AML-193 (cell line): ENCODE data around the gene NEK6.

Experiments used
- DNase-seq, 2 experiments: peaks; one replicate each; lab custom pipeline; 2025; lab: John Stamatoyannopoulos, UW

NEK6 gene

GRCh38 chr9:124354346-124355038, 96.7 kb downstream of the NEK6 start:
- no peak for DNase-seq

DNA sequence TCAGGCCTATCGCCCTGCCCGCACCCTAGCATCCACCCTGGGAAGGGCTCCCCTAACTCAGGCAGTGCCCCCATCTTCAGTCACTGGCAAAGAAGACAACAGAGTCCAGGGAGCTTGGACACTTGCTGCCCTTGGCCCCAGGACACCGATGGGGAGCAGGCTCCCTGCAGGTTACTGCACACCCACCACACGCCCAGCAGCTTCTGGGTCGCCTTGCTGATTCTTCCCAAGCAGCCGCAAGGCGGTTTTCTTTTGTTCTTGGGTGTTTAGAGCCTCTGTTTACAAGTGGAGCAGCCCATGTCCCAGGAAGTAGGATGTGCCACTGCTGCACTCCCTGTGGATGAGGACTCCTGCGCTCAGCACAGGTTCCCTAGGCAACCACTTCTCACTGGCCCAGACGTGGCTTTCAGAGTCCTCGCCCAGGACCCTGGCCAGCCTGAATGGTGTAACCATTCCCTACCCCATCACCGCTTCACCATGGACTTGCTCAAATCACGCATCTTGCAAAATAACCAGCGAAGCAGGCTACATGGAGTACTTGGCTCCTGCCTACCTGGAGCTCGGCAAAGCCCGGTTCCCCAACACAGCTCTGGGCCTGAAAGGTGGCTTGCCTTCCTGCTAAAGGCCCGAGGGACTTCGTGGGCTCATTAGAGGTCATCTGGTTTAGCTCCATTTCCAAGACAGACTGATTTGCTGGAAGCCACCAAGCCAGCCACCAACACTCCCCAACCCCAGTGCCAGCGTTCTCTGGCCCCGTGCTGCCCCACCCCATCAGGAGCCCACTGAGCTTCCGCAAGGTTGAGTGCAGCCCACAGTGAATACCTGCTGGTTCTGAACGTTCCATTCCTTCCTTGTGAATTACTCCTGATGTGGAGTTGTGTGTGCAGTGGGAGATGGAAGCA, 97.5 kb downstream of the NEK6 start:
- DNase-seq = no peak

DNA sequence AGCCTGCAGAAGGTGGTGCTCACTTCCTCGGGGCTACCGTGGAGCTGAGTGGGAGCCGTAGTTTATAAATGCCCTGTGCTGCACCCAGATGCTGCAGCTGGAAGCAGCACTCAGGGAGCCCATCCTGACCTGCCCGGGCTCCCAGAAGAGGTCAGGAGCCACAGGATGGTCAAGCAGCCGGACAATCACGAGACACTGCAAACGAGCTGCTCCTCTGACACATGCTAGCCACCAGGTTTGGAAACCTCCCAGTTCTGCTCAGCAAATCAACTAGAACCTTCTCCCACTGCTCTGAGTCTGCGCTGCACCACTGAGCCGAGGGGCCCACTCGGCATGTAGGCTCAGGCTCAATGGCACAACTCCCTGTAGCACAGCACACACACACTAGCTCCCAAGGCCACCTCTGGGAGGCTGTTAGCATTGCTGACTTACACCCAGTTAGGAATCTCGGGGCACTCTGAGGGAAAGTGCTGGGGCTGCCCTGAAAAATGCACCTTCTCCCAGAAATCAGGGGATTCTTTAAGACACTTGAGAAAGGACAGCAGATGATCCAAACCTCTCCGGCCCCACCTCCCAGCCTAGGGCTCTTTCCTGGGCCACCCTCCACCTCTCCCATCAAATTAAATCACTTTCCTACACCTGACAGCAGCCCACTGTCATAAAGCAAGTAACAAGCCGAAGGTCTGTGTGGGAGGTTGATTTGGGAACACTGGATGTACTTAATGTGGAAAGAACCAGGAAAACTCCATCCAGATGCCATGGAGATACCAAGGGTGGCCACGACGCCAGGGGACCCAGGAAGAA, 98.4 kb downstream of the NEK6 start:
- no peak for DNase-seq

DNA sequence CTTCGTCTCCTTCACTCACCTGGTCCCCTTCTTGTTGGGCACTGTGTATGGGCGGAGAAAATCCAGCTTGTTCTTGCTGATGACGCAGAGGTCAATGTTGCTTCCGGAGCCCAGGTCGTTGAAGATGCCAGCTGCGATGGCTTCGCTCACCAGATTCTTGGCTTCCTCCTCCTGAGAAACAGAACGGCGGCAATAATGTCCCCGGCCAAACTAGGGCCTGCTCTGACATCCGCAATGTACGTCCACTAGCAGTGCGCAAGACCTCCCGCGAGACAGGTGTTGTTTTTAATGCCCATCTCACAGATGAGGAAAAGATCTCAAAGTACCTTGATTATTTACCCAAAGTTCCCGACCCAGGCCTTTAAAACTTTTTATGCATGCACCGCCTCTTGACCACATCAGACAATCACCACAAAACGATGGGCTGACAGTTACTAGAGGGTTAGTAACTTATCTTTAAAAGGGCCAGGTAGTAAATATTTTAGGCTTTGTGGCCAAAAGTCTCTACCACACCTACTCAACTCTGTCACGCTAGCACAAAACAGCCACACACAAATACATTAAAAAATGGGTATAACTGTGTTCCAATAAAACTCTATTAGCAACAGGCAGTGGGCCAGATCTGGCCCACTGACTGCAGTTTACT, 99.1 kb downstream of the NEK6 start:
- no peak for DNase-seq

DNA sequence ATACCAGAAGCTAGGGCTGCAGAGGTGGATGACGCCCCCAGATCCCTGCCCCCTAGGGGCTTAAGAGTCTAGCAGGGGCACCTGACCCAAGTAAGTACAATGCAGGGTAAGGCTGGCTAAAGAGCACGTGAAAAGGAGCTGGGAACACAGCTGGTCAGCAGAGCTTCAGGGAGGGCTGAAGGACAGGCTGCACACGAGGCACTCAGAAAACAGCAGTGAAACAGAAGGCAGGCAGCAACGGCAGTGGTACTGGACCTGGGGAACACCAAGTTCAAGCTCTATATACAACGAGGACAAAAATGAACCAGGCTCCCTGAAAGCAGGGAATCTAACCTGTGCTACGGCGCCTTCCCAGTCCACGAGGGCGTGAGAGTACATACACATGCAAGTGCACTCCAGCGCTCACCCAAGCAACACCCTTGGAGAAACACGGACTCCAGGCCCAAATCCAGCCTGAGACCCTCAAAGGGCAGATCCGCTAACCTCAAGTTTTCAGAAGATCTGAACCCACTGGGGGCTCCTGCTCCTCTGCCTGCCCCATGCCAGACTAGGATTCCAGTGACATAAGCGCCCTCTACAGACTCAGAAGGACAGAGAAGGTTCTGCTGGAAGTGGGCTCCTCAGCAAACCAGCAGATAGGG, 100.1 kb downstream of the NEK6 start:
- DNase-seq = no peak

GRCh38 chr9:124358631-124359030, 100.9 kb downstream of the NEK6 start:
- DNase-seq = no peak

DNA sequence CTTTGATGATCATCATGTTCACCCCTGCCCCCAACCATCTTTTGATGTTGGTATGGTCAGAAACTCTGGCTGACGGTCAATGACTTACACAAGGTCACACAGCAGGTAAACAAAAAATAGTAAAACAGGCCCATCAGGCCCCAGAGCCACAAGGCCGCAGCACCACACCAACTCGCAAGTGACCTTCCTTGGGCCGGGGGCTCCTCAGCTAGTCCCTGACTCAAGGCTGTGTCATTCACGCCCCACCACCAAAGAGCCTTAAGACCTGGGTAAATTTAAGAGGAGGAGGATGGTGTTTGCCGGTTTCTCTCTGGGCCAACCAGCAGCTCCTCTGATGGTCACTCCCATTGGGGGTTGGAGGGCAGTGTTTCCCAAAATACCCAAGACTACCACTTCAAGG, 101.7 kb downstream of the NEK6 start:
- no peak for DNase-seq

DNA sequence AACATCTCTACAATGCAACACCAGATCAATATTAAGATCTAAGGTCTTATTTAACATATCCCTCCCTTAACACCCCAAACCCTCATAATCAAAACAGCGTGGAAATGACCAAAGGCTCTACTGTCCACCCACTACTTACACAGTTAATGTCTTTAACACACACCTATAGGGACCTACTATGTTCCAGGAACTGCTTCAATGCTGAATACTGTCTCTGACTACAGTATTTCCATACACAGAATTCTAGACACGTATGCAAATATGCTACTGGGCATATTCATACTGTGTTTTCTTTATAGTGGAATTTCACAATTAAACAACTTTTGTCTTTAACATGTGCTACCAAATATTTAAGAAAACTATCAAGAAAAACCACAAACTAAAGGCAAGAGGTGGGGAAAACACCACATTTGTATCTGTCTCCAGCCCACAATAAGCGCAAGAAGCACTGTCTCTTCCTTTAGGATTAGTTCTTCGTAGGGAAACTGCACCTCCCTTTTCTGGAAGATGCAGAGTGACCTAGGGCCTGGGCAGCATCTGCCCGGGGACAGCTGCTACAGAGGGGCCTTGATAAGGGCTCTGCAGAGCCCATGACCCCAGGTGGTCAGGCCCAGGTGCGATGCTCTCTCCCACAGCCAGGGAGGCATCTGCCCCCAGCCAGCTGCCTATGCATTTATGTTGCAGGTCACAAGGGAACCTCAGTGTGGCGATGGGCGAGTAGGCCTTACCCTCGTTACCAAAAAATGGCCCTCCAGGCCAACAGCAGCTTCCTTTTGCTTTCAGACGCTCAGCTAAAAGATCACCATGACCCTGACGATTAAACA, 102.3 kb downstream of the NEK6 start:
- no peak for DNase-seq

- DNase-seq = no peak
Observed at GRCh38 chr9:124361128-124361527, 103.4 kb downstream of the NEK6 start.

GRCh38 chr9:124363326-124364096, 105.8 kb downstream of the NEK6 start:
- no peak for DNase-seq

- no peak for DNase-seq
Observed at GRCh38 chr9:124364141-124364540, 106.4 kb downstream of the NEK6 start.

DNA sequence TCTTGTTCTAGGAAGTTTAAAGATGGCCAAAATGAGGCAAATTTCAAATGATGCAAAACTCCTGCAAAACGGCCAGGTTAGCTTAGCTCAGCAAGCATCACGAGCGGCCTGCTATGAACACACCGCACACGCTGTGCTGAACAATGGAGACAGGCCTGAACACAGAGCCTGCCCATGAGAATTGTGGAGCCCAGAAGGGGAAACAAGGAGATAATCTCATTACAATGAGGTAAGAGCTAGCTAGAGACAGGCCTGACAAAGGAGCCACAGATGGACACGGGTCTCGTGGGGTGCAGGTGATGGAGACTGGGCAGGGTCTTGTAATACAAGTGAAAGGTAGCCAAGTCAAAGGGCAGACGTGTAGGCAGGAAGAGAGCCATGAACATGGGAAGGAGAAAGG, 107.3 kb downstream of the NEK6 start:
- DNase-seq = no peak

GRCh38 chr9:124366476-124367220, 108.9 kb downstream of the NEK6 start:
- DNase-seq = no peak

DNA sequence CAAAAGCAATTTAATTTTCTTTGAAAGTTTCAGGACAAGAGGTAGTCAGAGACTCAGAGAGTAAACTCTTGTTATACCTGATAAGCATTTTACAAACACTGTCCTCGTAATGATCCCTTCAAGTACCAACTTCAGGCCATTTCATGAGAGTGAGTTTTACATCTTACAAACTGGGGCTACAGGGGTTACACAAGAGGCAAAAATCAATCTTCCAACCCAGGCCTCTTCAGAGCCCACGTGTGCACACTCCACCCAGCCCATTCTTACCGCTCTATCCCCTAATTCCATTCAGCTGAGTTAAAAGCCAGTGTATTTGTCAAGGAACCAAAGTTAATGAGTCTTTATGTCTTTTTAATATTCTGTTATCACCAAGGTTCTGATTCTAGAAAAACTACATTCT, 110.9 kb downstream of the NEK6 start:
- no peak for DNase-seq

GRCh38 chr9:124369231-124369797, 111.6 kb downstream of the NEK6 start:
- no peak for DNase-seq

DNA sequence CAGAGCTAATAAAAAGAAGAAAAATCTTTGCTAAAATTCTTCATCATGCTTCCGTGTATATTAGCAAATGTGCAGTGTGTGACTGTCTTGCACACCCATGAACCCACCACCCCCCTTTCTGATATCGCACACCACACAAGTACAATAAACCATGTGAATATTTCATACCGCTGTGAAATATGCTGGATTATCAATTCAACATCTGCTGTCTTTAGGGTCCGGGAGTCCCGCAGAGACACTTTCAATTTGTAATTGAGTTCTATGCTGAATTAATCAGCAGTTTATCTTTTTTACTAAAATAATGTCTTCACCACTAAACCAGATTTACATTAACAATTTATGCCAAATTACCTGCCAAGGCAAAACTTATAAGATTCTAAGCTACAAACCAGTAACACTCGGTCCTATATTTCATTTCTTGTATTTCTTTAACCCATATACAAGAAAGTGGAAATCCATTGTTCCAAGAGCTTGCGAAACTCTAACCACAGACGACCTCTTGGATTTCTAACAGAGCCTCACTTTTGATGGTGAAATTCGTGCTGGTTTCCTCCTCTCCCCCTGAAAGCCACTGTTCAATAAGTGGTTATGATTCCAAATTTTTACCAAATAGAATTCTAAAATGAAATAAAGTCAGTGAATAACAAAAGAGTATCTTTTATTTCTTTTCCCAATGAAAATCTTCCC, 113.3 kb downstream of the NEK6 start:
- DNase-seq = peak; percentile 82

DNA sequence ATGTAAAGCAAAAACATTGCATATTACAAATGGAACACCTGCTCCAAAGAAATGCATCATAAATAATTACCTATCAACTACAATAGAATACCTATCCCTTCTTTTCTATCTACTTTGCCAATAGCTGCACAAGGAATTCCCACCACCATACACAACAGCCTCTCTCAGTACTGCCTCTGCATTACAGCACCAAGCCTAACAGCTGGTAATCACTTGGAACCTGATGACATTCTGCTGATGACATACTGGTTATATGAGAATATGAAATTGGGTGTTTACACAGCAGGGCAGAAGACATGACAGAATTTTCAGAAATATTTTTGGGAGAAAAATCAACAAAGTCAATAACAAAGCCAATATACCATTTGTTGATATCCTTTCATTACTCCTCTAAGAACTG, 114.3 kb downstream of the NEK6 start:
- DNase-seq = no peak

- DNase-seq = no peak
Observed at GRCh38 chr9:124373386-124373785, 115.6 kb downstream of the NEK6 start.
